ENCODE measurements around the gene TGFB1I1. TPM values are rescaled to one million over a fixed set of nuclear protein-coding genes. Genes with fewer than 3 reads are reported as not detected.
A peak's percentile ranks its signal among the peaks of the same experiment; 100 is the strongest.
"Not testable (repeated sequence)": the region's sequence is repeated elsewhere in the genome, so short reads cannot be mapped to it uniquely, and the experiment has no call there.

TGFB1I1 gene
- total RNA-seq, 2 donors from 2014 or later: 7.4 to 42.8 TPM

DNA sequence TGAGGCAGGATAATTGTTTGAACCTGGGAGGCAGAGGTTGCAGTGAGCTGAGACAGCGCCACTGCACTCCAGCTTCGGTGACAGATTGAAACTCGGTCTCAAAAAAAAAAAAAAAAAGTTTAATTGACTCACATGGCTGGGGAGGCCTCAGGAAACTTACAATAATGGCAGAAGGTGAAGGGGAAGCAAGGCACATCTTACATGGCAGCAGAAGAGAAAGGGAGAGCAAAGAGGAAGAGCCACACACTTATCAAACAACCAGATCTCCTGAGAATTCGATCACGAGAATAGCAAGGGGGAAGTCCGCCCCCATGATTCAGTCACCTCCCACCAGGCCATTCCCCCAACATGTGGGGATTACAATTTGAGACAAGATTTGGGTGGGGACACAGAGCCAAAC, 26.0 kb upstream of the TGFB1I1 start:
- intact Hi-C loops (cut with DNase I, micrococcal nuclease): loop anchor here in 1 of 2 donors (10.0 kb wide), 1 partner anchor 481 kb away; no protein-coding TSS in a partner anchor
- not testable (repeated sequence) for ATAC-seq, DNase-seq

DNA sequence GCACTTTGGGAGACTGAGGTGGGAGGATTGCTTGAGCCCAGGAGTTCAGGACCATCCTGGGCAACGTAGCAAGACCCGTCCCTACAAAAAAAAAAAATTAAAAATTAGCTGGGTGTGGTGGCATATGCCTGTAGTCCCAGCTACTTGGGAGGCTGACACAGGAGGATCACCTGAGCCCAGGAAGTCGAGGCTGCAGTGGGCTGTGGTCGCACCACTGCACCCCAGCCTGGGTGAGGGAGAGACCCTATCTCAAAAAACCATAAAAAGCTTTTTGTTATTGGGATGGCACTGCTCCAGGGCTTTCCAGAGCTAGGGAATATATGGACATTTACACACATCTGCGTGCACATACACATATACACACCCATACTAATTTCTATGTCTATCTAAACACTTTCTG, 20.8 kb upstream of the TGFB1I1 start:
- ATAC-seq (no peak), DNase-seq (no peak)
- intact Hi-C loops (cut with DNase I, micrococcal nuclease): no loop called here

- intact Hi-C loops (cut with DNase I, micrococcal nuclease): no loop called here
- ATAC-seq: peak; percentile 79
- DNase-seq: peak; percentile 58 to 69
Measured at GRCh38 chr16:31451681-31452351, 20.1 kb upstream of the TGFB1I1 start.

DNA sequence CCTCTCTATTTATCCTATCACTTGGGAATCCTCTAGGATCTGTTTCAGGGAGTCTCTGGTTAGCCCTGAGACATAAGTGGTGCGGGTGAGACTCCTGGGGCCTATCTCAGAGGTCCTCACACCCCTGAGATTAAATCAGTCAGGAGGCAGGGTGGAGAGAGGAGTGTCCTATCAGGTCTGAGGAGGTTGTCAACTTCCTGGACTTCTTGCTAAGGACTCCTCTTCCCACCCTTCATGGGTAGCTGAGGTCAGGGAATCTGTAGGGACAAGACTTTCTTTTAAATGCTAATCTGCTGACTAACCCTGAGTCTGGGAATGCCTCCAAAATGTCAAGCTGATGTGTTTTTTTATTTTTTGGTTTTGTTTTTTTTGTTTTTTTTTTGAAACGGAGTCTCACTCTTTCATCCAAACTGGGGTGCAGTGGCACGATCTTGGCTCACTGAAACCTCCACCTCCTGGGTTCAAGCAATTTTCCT, 19.3 kb upstream of the TGFB1I1 start:
- DNase-seq: no peak
- intact Hi-C loops (cut with DNase I, micrococcal nuclease): no loop called here
- no peak for ATAC-seq

DNA sequence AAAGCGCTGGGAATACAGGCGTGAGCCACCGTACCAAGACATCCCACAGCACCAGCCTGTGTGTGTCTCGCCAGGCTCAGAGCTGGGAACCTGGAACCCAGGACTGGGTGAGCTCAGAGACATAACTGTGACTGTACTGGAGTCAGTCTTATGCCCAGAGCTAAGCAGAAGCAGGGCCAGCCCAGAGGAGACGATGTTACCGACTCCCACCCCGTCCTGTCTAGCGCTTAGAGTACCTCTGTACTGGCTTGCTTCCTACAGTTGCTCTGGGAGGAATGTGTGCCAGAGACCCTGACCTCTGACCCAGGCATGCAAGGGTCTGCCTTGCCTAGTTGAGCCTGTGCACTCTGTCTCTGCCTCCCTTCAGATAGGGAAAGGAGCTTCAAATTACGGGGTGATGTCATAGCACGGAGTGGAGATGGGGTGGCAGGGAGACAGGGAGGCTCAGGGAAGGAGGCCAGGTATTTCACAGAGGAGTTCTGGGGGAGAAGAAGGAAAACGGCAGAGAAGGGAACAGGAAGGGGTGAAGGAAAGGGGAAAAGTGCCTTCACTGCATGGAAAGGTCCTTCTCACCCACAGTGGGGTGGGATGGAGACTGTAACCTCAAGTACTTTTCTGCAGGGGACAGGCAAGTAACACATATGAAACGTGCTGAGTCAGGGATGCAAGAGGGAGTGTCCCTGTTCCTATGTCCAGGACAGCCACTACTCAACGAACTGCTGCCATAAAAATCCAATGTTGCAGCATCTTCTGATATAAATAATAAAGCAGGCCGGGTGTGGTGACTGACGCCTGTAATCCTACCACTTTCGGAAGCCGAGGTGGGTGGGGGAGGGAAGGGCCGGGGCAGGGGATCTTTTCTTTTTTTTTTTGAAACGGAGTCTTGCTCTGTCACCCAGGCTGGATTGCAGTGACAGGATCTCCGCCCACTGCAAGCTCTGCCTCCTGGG, 18.4 kb upstream of the TGFB1I1 start:
- ATAC-seq: peak; percentile 54
- peak in 1 of 2 donors; percentile 39 for DNase-seq
- intact Hi-C loops (cut with DNase I, micrococcal nuclease): no loop called here

DNA sequence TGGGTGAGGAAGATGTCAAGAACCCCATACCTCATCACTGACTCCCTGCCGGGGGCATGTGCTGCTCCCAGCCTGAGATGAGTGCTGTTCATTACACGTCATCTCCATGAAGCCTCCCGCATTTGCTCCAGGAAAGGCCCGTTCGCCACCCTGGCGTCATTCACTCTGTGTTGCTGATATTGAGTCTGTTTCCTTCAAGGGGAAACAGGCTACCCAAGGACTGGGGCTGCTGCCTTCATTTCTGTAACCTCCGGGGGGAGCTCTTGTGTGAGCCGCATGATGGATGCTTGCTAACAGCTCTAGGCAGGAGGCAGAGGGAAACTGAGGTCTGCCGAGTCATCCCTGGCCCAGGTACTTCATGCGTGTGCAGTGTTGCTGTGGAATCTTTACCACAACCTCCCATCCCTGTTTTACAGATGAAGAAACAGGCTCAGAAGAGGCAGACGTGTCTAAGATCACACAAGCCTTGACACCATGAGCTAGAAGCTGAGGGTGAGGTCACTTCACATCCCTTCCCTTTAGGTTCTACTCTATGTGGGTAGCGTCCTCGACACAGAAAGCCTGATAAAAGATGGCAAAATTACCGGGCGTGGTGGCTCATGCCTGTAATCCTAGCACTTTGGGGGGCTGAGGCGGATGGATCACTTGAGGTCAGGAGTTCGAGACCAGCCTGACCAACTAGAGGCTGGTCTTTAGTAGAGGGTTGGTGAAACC, 16.2 kb upstream of the TGFB1I1 start:
- ATAC-seq (no peak), DNase-seq (no peak)
- intact Hi-C loops (cut with DNase I, micrococcal nuclease): no loop called here

- DNase-seq (no peak), ATAC-seq (no peak)
- intact Hi-C loops (cut with DNase I, micrococcal nuclease): no loop called here
Measured at GRCh38 chr16:31456988-31457360, 15.0 kb upstream of the TGFB1I1 start.

GRCh38 chr16:31458073-31458843, 13.7 kb upstream of the TGFB1I1 start:
- intact Hi-C loops (cut with DNase I, micrococcal nuclease): no loop called here
- DNase-seq (peak; percentile 68 to 69), ATAC-seq (peak; percentile 21)

GRCh38 chr16:31458844-31459686, 12.9 kb upstream of the TGFB1I1 start, which contains the start of gene ARMC5:
Gene ARMC5, plus strand, starts transcription at chr16:31459501. Its CDS starts 24 bp downstream, at chr16:31459525.
- intact Hi-C loops (cut with DNase I, micrococcal nuclease): no loop called here
- ATAC-seq (peak; percentile 80), DNase-seq (peak; percentile 97 to 99)

GRCh38 chr16:31459687-31460581, 12.0 kb upstream of the TGFB1I1 start:
- intact Hi-C loops (cut with DNase I, micrococcal nuclease): no loop called here
- peak; percentile 100 for DNase-seq
- peak; percentile 81 for ATAC-seq

DNA sequence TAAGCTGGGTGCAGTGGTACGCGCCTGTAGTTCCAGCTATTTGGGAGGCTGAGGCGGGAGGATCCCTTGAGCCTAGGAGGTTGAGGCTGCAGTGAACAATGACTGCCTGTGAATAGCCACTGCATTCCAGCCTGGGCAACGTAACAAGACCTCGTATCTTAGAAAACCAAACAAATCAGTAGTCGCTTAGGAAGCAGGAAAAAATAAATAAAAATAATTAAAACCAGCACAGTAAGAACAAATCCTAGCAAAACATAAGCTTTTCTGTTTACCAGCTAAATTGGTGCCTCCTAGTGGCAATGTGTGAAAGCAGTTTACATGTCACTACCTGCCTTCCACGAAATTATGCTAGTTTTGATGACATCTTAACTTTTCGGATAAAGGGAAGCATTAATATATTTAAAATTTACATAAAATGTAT, 11.4 kb upstream of the TGFB1I1 start:
- intact Hi-C loops (cut with DNase I, micrococcal nuclease): no loop called here
- DNase-seq (no peak), ATAC-seq (no peak)

GRCh38 chr16:31461201-31461920, 10.6 kb upstream of the TGFB1I1 start:
- intact Hi-C loops (cut with DNase I, micrococcal nuclease): no loop called here
- DNase-seq: no peak
- ATAC-seq: no peak

DNA sequence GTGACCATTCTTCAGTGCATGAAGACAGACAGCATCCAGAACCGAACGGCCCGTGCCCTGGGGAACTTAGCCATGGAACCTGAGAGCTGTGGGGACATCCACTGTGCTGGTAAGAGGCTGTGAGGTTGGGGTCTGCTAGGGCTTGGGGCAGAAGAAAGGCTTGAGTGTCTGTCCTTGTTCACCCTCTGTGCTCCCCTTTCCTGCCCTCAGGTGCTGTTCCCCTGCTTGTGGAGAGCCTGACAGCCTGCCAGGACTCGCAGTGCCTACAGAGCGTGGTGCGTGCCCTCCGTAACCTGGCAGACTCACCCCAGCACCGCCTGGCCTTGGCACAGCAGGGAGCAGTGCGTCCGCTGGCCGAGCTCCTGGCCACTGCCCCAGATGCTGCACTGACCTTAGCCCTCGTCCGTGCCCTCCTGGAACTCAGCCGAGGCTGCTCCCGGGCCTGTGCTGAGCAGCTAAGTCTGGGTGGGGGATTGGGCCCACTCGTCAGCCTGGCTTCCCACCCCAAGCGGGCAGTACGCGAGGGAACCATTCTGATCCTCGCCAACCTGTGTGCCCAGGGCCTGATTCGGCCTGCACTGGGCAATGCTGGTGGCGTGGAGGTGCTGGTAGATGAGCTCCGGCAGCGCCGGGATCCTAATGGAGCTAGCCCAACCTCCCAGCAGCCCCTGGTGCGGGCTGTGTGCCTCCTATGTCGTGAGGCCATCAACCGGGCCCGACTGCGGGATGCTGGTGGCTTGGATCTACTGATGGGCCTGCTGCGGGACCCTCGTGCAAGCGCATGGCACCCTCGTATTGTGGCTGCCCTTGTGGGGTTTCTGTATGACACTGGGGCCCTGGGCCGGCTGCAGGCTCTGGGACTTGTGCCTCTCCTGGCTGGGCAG, 9.8 kb upstream of the TGFB1I1 start:
- ATAC-seq (no peak), DNase-seq (no peak)
- intact Hi-C loops (cut with DNase I, micrococcal nuclease): no loop called here

GRCh38 chr16:31464348-31464769, 7.6 kb upstream of the TGFB1I1 start:
- ATAC-seq (no peak), DNase-seq (no peak)
- intact Hi-C loops (cut with DNase I, micrococcal nuclease): no loop called here

- ATAC-seq: no peak
- no peak for DNase-seq
Measured at GRCh38 chr16:31464781-31465260, 7.1 kb upstream of the TGFB1I1 start.

More at GRCh38 chr16:31464781-31465260, 7.1 kb upstream of the TGFB1I1 start:
- intact Hi-C loops (cut with DNase I, micrococcal nuclease): no loop called here
